ENCODE measurements around the gene PRKAG2. TPM values are rescaled to one million over a fixed set of nuclear protein-coding genes. Genes with fewer than 3 reads are reported as not detected.

Gene PRKAG2
- total RNA-seq, 1 donor from 2014 or later, result 25.4 TPM

- DNase-seq (ENCODE audit: extremely low read depth, low read depth, low spot score), result no peak
These were observed 54.9 kb downstream of the PRKAG2 start for GRCh38 chr7:151821806-151822540.

DNA sequence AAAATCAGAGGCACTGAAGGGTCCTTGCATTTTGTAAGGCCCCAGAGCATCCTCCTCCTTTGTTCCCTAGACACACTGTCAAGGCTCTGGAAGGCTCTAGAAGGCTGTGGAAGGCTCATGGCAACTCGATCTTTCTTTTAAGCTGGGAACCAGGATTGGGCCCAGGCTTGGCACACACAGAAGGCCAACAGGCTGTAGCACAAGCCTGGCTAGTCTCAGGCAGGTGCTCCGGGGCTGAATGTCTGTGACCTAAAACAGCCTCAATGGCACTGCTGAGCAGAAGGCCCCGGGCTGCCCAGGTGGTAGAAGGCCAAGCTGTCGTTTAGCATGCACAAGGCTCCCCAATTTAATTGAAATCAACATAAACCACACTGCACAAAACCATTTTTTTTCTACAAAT, 55.7 kb downstream of the PRKAG2 start:
- no peak for DNase-seq (ENCODE audit: extremely low read depth, low read depth, low spot score)

GRCh38 chr7:151820491-151821105, 56.3 kb downstream of the PRKAG2 start:
- no peak for DNase-seq (ENCODE audit: extremely low read depth, low read depth, low spot score)

DNA sequence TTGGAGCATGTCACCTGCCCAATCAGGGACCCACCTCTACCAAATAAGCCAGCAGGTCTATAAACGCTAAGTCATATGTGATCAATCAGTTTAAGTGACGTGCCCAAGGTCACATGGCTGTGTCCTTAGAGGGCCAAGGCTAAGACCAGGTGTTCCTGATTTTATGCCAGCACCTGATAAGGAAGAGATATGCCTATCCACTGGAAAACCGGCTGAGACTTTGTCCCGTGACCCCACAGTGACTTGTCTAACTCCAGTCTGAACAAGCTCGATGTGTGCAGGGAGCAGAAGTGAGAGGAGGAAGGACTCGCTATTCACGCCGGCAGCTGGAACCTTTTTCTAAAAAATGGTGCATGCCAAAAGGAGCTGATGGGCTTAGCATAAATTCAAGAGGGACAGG, 57.0 kb downstream of the PRKAG2 start:
- no peak for DNase-seq (ENCODE audit: extremely low read depth, low read depth, low spot score)

- no peak for DNase-seq (ENCODE audit: extremely low read depth, low read depth, low spot score)
These were observed 58.0 kb downstream of the PRKAG2 start for GRCh38 chr7:151818674-151819519.

- DNase-seq (ENCODE audit: extremely low read depth, low read depth, low spot score), result no peak
These were observed 58.8 kb downstream of the PRKAG2 start for GRCh38 chr7:151817981-151818673.

DNA sequence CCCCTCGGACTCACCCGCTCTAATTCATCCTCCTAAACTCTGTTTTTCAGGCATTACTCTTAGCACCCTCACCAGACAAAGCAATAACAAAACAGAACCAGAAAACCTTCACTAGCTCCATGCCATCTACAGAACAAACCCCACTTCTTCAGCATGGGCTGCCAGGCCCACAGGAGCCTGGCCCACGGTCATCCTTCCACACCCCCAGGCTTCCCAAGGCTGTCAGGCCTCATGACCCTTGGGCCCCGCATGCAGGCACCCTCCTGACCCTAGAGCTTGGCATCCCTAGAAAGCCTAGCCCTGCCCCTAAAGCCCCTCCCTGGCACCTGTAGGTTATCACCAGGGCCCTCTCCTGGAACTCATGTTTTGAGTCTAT, 59.6 kb downstream of the PRKAG2 start:
- DNase-seq (ENCODE audit: extremely low read depth, low read depth, low spot score), result no peak

DNA sequence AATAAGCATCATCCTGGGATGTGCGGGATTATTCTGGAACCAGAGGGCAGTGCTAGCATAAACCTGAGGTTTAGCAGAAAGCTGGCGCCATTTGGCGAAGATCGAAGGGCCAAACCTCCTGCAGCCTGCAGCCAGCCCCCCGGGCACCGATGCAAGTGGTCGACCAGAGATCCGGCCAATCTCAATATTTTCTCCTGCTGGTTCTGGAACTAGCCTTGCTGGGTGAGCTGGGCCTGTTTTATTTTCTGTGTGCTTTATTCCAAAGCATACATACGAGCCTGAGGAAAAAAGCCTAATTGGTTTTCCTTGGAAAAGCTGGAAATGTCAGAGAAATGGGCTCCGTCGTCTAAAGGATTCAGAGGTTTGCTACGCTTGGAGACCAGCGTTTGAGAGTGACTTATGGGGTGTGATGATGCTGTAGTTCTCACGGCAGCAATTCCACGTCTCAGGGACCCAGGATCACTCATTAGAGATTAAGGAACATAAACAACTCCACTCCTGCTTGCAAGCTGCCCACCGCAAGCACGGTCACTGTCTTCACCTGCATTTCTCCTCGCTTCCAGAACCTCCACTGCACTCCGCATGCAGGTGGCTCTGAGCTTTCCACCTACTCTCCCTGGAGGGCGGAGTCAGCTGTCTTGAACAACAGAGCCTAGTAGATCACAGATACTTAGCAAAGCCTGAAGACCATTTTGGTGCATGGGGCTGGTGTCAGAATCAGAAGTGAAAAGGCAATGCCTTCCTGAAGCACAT, 60.2 kb downstream of the PRKAG2 start:
- no peak for DNase-seq (ENCODE audit: extremely low read depth, low read depth, low spot score)

DNA sequence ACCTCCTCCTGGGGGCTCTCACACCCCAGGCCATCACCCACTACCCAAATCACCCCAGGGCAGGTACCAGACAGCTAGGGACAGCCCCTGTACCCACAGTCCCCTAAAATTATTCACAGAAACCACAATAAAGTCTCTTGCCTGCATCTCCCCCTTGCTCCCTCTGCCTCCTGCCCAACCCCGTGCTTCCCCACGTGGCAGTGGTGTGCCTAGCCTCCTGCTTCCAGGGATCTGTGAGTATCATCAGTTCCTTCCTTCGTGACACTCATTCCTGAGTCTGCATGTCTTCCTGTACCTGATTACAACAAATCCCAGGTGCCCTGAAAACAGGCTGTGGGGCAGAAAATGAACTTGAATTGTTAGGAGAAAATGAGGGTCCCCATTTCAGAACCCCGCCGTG, 61.5 kb downstream of the PRKAG2 start:
- no peak for DNase-seq (ENCODE audit: extremely low read depth, low read depth, low spot score)

- DNase-seq (ENCODE audit: extremely low read depth, low read depth, low spot score), result no peak
These were observed 62.4 kb downstream of the PRKAG2 start for GRCh38 chr7:151814400-151815009.

DNA sequence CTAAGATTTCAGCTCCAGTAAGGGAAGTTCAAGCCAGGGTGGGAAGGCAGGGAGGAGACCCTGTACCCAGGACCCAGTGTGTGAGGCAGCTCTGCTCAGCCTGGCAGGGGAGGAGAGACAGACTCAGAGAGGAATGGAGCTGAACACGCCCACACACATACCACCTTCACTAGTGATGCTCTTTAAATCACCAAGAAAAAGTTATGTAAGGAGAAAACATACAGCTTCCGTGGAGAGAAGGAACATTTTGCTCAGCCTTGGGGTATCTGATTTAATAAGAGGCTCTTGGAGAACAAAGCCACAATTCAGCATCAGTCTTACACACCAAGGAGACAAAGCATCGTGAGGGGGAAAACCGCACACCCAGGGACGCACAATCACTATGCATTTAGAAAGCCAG, 62.9 kb downstream of the PRKAG2 start:
- no peak for DNase-seq (ENCODE audit: extremely low read depth, low read depth, low spot score)

DNA sequence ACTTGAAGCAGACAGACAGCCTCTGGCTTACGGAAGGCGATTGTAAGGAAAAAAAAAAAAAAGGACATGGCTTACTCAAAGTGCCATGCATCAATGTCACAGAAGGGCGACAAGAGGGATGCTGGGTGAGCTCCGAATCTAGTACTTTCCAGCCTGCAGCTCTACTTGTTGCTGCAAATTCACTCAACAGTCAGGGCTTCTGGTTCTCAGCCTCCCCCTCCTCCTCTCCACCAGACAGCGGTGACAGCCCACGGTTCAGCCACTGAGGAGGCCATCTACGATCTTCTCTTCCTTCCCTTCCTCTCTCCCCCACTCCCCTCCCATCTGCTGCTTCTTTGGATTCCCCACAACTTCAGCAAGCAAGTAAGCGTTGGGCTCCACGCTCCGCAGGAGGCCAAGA, 63.5 kb downstream of the PRKAG2 start:
- no peak for DNase-seq (ENCODE audit: extremely low read depth, low read depth, low spot score)

- no peak for DNase-seq (ENCODE audit: extremely low read depth, low read depth, low spot score)
These were observed 63.9 kb downstream of the PRKAG2 start for GRCh38 chr7:151812967-151813366.

- DNase-seq (ENCODE audit: extremely low read depth, low read depth, low spot score), result no peak
These were observed 66.3 kb downstream of the PRKAG2 start for GRCh38 chr7:151810441-151811232.

DNA sequence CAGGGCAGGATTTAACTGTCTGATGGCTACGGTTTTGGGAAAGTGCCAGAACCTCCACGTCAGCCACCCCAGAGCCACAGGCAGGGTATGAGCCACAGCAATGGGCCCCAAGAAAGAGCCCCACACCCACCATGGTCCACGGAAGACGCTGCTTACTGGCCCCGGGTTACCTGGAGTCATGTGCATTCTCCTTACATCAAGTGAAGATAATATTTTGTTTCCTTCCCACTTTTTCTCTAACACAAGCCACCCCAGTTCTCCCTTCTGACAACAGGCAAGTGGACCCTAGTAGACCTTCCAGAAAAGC, 67.1 kb downstream of the PRKAG2 start:
- no peak for DNase-seq (ENCODE audit: extremely low read depth, low read depth, low spot score)

GRCh38 chr7:151809146-151809863, 67.6 kb downstream of the PRKAG2 start:
- DNase-seq (ENCODE audit: extremely low read depth, low read depth, low spot score), result no peak

DNA sequence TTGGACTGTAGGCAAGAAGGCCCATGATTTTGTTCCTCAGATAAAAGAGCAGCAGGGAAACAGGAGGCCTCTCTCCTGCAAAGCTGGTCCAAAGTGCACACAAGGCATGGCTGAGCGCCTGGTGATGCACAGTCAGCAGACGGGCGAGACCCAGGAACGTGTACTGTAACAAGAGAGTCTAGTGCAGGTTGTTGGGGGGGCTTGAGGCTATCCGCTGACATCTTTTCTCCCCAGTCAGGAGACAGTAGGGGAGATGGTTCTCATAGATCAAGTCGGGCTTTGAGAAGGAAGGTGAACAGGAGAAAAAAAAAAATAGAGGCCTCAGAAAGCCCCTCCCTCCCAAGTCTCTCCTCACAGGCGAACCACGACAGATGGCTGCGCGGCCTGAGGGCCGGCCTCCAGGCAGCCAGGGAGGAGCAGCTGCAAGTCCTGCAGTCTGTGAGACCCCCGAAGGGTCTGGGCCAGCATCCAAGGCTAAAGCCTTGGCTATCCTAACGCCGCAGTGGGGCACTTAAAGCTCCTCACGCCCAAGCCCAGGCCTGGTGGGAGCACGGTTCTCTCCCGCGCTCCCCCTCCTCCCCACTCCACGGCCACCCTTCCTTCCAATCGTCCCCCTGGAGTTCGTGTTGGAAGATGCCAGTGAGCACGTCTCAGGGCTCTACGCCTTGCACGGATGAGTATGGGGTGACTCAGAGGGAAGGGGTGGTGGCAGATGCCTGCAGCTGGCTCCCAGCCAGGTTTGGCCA, 68.3 kb downstream of the PRKAG2 start:
- DNase-seq (ENCODE audit: extremely low read depth, low read depth, low spot score), result no peak

- DNase-seq (ENCODE audit: extremely low read depth, low read depth, low spot score), result no peak
These were observed 69.1 kb downstream of the PRKAG2 start for GRCh38 chr7:151807846-151808245.

All from glomerular endothelial cell (primary cell).